Left ventricle myocardium inferior (tissue), 1 donor: ENCODE measurements around the gene FMNL3. TPM values are rescaled to one million over a fixed set of nuclear protein-coding genes. Genes with fewer than 3 reads are reported as not detected.

Experiments used
- DNase-seq: peaks from one replicate; pipeline ENCODE4 v3.0.0-alpha.2; 2020
- H3K27ac ChIP-seq: fragments of 200-600 bp; replicated peaks from 2 replicates; pipeline ENCODE4 v1.8.0; 2021
- H3K27me3 ChIP-seq: fragments of 200-600 bp; 2 replicates; pipeline ENCODE4 v1.8.0; 2021; ENCODE audit warnings: low read depth
- H3K36me3 ChIP-seq: fragments of 200-600 bp; 2 replicates; pipeline ENCODE4 v1.8.0; 2021
- H3K4me1 ChIP-seq: fragments of 200-600 bp; 2 replicates; pipeline ENCODE4 v1.8.0; 2021
- H3K4me3 ChIP-seq: fragments of 200-600 bp; 2 replicates; pipeline ENCODE4 v1.8.0; 2021; ENCODE audit warnings: mild to moderate bottlenecking, moderate library complexity
- H3K9me3 ChIP-seq: fragments of 200-600 bp; replicated peaks from 2 replicates; pipeline ENCODE4 v1.8.0; 2021
- intact Hi-C: fragments of 100-400 bp; cut with micrococcal nuclease; formaldehyde crosslinking; loops from one replicate; pipeline ENCODE4 v1.11.0; 2022
- total RNA-seq: library from RNA; stranded (reverse); fragmentation: NEBNext Ultra II Directional; extraction: Animal tissue kit (Norgen Biotek cat#: 25700); gene quantifications from one replicate; pipeline ENCODE4 v1.2.1, GENCODE V29; 2021
- TF ChIP-seq, protein P1 (sequence below): fragments of 200-600 bp; IDR thresholded peaks from 2 replicates; pipeline ENCODE4 v1.8.0; 2021; ENCODE audit warnings: antibody characterized with exemption, mild to moderate bottlenecking, borderline replicate concordance
- donor health status: DM: no; HTN: yes; CAD: no; lungs with severe emphysema.

FMNL3 gene
- total RNA-seq, 1 donor from 2014 or later = 10.4 TPM

DNA sequence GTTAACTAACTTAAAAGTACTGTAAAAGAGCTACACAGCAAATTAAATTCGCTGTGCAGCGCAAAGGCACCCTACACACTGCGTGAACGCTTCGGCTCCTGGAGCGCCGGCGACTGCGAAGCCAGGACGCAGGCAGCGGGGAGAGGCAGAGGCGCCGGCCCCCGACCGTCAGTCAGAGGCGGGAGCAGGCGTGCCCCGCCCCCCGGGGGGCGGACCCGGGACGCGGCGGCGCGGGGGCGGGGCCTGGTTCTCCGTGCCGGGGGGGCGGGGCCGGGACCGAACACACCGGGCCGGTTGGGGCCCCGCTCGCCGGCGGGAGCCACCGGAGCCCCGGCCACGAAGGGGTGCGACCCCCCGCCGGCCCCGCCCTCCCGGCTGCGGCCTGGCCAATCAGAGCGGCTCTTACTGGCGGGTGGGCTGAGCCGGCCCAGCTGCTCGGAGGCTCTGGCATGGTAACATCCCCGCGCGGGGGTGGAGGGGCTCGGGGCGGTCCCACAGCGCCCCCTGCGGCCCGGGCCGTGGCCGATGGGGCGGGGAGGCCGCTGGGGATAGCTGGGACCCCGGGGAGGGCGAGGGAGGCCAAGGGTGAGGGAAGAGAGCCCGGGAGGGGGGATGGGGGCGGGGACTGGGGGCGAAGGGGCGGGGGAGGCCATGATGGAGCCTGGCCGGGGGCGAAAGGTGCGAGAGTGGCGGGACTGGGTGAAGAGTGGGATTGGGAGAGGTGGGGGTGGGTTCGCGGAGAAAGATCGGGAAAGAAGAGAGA lies 83.9 kb downstream of the FMNL3 start, which contains the start of gene PRPF40B:
TSS of gene PRPF40B (plus strand) at position 420 of the 763 bp plus-strand sequence. CDS start at position 450, 30 bp downstream.
- TF ChIP-seq, protein P1, sequence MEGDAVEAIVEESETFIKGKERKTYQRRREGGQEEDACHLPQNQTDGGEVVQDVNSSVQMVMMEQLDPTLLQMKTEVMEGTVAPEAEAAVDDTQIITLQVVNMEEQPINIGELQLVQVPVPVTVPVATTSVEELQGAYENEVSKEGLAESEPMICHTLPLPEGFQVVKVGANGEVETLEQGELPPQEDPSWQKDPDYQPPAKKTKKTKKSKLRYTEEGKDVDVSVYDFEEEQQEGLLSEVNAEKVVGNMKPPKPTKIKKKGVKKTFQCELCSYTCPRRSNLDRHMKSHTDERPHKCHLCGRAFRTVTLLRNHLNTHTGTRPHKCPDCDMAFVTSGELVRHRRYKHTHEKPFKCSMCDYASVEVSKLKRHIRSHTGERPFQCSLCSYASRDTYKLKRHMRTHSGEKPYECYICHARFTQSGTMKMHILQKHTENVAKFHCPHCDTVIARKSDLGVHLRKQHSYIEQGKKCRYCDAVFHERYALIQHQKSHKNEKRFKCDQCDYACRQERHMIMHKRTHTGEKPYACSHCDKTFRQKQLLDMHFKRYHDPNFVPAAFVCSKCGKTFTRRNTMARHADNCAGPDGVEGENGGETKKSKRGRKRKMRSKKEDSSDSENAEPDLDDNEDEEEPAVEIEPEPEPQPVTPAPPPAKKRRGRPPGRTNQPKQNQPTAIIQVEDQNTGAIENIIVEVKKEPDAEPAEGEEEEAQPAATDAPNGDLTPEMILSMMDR = peak; percentile 58
- intact Hi-C loops = no loop called here
- Histone ChIP-seq H3K9me3 (no peaks in the 10 kb centered on the region), H3K27me3 (no peaks in the 10 kb centered on the region), H3K36me3 (no peaks in the 10 kb centered on the region), H3K4me1 (peaks cover 24% of the 10 kb centered on the region), H3K4me3 (peak within 1 kb of the TSS; percentile 70), H3K27ac (peak within 1 kb of the TSS; percentile 89)
- peak; percentile 90 for DNase-seq

DNA sequence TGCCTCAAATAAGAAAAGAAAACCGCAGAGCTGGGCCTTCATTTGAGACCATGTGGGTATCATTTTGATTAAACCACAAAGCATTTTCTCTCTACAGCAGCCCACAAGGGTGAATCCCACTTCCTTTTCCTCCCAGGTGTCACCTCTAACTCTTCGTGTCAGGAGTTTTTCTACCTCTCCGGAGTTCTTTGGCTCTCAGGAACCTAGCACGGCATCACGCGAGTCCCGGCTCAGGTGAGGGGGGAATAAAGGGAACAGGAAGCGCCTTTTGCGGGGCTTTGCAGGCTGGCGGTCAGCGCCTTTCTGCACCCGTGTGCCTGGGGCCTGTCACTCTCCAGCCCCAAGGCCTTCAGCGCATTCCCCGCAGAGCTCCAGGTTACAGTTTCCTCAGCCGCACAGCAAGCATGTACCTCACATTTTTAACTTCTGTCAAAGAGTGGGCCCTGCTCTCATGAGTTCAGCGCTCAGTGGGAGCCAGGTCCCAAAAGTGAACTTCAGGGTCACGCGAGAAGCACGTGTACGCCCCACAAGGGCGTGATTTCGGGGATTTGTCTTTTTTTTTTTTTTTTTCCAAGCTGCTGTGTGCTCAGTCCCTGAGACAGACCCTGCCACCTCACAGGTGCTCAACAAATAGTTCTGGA lies 84.6 kb downstream of the FMNL3 start:
- intact Hi-C loops = no loop called here
- peak overlapping the region; percentile 70 for H3K4me3 ChIP-seq
- H3K27ac ChIP-seq = peak overlapping the region; percentile 89
- H3K4me1 ChIP-seq = peaks cover 24% of the 10 kb centered on the region
- TF ChIP-seq, protein P1 = no peak
- H3K36me3 ChIP-seq = no peaks in the 10 kb centered on the region
- no peaks in the 10 kb centered on the region for H3K9me3 ChIP-seq
- no peak for DNase-seq
- H3K27me3 ChIP-seq = no peaks in the 10 kb centered on the region

DNA sequence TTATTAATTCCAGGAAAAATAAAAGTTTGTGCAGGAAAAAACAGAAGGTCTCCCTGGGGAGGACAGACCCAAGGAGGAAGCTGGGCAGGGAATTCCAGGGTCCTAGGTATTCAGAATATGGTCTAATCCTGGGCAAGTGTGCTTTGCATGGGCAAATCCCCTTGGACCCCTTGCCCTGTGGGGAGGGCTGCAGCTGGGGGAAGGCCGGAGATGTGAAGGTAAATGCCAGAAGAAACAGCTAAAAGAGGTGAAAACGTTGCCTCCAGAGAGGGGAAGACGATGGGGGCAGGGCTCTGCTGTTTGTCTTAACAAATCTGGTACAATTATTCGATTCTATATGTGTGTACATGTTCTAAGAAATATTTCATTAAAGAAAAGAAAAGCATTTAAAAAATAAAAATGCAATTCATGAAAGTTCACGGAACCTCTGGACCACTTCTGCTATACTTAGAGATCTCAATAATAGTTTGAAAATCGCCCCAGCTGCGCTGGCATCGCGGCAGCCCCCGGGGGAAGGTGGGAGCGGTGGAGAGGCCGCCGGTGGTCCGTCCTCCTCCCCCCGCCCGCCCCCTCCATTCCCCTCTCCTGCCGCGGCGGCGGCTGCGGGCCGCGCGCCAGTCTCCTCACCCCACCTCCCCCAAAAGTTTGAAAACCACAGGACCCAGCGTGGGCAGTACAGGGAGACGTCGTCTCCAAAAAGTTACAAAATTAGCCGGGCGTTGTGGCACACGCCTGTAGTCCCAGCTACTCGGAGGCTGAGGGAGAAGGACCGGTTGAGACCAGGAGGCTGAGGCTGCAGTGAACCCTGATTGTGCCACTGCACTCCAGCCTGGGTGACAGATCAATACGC lies 85.3 kb downstream of the FMNL3 start:
- Histone ChIP-seq H3K27me3 (no peaks in the 10 kb centered on the region), H3K4me3 (peak overlapping the region; percentile 70), H3K9me3 (no peaks in the 10 kb centered on the region), H3K36me3 (no peaks in the 10 kb centered on the region), H3K27ac (peak overlapping the region; percentile 89), H3K4me1 (peaks cover 24% of the 10 kb centered on the region)
- no peak for DNase-seq
- intact Hi-C loops = no loop called here
- TF ChIP-seq, protein P1 = no peak

DNA sequence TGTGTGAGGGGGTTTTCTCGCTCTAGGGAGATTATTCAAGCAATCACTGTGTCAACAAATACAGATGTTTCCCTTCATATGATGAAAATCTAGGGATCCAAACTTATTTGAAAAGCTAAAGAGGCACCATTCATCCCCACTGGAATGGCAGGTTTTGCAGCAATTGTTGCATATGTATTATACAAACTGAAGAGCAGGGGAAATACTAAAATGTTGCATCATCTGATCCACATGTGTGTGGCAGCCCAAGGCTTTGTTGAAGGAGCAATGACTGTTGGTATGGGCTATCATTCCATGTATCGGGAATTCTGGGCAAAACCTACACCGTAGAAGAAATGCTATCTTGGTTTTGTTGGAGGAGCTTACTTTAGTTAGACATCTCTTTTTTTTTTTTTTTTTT lies 87.9 kb downstream of the FMNL3 start:
- H3K4me1 ChIP-seq = peaks cover 23% of the 10 kb centered on the region
- H3K4me3 ChIP-seq = no peak overlapping the region
- H3K27me3 ChIP-seq = no peaks in the 10 kb centered on the region
- intact Hi-C loops = no loop called here
- no peaks in the 10 kb centered on the region for H3K36me3 ChIP-seq
- no peak overlapping the region for H3K27ac ChIP-seq
- no peak for DNase-seq
- no peaks in the 10 kb centered on the region for H3K9me3 ChIP-seq
- TF ChIP-seq, protein P1 = no peak

DNA sequence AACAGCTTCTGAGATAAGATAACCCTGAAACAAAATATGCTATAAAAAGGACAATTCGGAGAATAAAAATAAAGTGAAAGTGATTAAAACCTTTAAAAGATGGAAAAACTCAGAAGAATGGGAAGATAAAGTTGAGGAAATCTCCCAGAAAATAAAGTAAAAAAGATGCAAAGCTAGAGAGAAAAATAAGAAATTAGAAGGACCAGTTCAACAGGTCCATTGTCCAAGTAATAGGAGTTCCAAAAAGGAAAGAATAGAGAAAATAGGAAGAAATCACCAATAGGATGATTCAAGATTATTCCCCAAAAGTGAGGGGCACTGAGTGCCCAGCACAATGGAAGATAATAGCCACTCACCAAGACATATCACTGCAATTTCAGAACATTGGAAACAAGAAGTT lies 88.6 kb downstream of the FMNL3 start:
- Histone ChIP-seq H3K27ac (no peak overlapping the region), H3K36me3 (no peaks in the 10 kb centered on the region), H3K4me1 (peaks cover 17% of the 10 kb centered on the region), H3K4me3 (no peak overlapping the region), H3K9me3 (no peaks in the 10 kb centered on the region), H3K27me3 (no peaks in the 10 kb centered on the region)
- DNase-seq = no peak
- TF ChIP-seq, protein P1 = no peak
- intact Hi-C loops = no loop called here
